ENCODE measurements around the gene RBM22. TPM values are rescaled to one million over a fixed set of nuclear protein-coding genes. Genes with fewer than 3 reads are reported as not detected.

RBM22 gene
- total and polyA plus RNA-seq, 10 of the 15 experiments (the other 5 are each of a cell fraction or from before 2014, with no cell fraction given): 26.3 to 66.4 (median 43.0) TPM

DNA sequence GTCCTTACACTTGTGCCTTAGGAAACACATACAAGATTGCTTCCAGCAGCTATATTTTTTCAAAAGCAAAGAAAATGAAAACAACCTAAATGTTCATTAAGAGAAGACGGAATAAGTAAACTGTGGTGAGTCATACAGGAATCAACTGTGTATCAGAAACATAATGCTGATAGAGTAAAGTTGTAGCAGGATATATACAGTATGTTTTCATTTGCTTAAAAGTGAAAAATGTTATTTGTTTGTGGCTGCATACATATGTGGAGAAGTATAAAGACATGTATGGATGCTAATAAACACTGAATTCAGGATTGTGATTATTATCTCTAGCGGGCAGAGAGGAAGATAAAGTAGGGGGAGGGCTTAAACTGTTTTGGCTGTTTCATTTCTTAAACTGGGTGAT is 49.6 kb upstream of the RBM22 start:
- in situ Hi-C loops (cut with MboI): no loop called here
- H2AFZ ChIP-seq (ENCODE audit: control insufficient read depth, low read depth, low read length): no peak overlapping the region
- peak overlapping the region; percentile 21; the same call in 1 of the 2 replicates for H3K4me2 ChIP-seq (ENCODE audit: control insufficient read depth, insufficient read depth)
- peaks cover 3% of the 10 kb centered on the region for H3K9me3 ChIP-seq (replicated peaks; ENCODE audit: control insufficient read depth, insufficient read depth, low read length)
- ChIA-PET SMC1A (ENCODE audit: uncharacterized antibody, unreplicated experiment) (interaction anchor here (0.7 to 2.6 kb wide), 7 partner anchors 9 to 190 kb away, joined by 3 to 25 read pairs (median 5); partner anchors contain the start of genes DCTN4 and IRGM), RAD21 (ENCODE audit: unreplicated experiment) (interaction anchor here (0.7 kb wide), 1 partner anchor 842 kb away, joined by 3 read pairs; no protein-coding TSS in a partner anchor), CTCF (interaction anchor here (0.8 to 3.0 kb wide), 5 partner anchors 9 to 50 kb away, joined by 4 to 20 read pairs (median 5); partner anchors contain the start of gene RBM22), POLR2A (interaction anchor here (0.7 to 1.0 kb wide), 4 partner anchors 9 to 341 kb away, joined by 3 to 7 read pairs (median 4); partner anchors contain the start of gene DCTN4)
- no peak for DNase-seq (ENCODE audit: low read depth, low spot score)
- no TSS peak for BruUV-seq (replicated peaks)
- no peak overlapping the region for H3K27ac ChIP-seq (ENCODE audit: control insufficient read depth, insufficient read depth)
- intact Hi-C loops (cut with micrococcal nuclease; ENCODE audit: unreplicated experiment): no loop called here
- no peaks in the 10 kb centered on the region for H4K20me1 ChIP-seq (ENCODE audit: control insufficient read depth, insufficient read depth)
- no peaks in the 10 kb centered on the region for H3K27me3 ChIP-seq (replicated peaks in 1 of 2; ENCODE audit: control insufficient read depth in 2 of 2, insufficient read depth in 2 of 2, low read length in 1 of 2)
- FAIRE-seq: no peak
- H3K36me3 ChIP-seq (ENCODE audit: control insufficient read depth in 2 of 2, insufficient read depth in 2 of 2, low read length in 1 of 2): peaks cover 4 to 9% of the 10 kb centered on the region in 2 experiments; a peak in 3 of 4 replicates
- no peak overlapping the region for H3K4me3 ChIP-seq
- ATAC-seq: peak; percentile 60
- 98% methylated on average over 2 of the region's 2 CpGs for WGBS (ENCODE audit: insufficient coverage, insufficient replicate concordance, low lambda C conversion rate, missing lambda C conversion rate)
- no peaks in the 10 kb centered on the region; the same call in 1 of the 2 replicates for H3K4me1 ChIP-seq (ENCODE audit: control insufficient read depth, insufficient read depth, low read length)
- H3K79me2 ChIP-seq (ENCODE audit: control insufficient read depth, insufficient read depth, low read length): peaks cover 25% of the 10 kb centered on the region
- no peak overlapping the region for H3K9ac ChIP-seq (ENCODE audit: control insufficient read depth, insufficient read depth, low read length)
- TF ChIP-seq, protein P1, sequence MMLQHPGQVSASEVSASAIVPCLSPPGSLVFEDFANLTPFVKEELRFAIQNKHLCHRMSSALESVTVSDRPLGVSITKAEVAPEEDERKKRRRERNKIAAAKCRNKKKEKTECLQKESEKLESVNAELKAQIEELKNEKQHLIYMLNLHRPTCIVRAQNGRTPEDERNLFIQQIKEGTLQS (IDR thresholded peaks at IDR 0.05; ENCODE audit: borderline replicate concordance, extremely low read depth, low read depth, low read length): no peak
- TF ChIP-seq MTA2 (IDR thresholded peaks at IDR 0.05; ENCODE audit: low read depth): no peak
- no peak for TF ChIP-seq CTCF (IDR thresholded peaks at IDR 0.05 in 2 of 3, conservative IDR thresholded peaks at IDR 0.05 in 1 of 3; ENCODE audit: control insufficient read depth in 2 of 3, extremely low read depth in 1 of 3, insufficient read depth in 1 of 3, low read depth in 3 of 3, low read length in 3 of 3)
- no peak for TF ChIP-seq MEF2B (IDR thresholded peaks at IDR 0.05; ENCODE audit: partially characterized antibody, poor library complexity, severe bottlenecking)
- TF ChIP-seq TCF7 (IDR thresholded peaks at IDR 0.05; ENCODE audit: borderline replicate concordance): no peak
- TF ChIP-seq, protein P2, sequence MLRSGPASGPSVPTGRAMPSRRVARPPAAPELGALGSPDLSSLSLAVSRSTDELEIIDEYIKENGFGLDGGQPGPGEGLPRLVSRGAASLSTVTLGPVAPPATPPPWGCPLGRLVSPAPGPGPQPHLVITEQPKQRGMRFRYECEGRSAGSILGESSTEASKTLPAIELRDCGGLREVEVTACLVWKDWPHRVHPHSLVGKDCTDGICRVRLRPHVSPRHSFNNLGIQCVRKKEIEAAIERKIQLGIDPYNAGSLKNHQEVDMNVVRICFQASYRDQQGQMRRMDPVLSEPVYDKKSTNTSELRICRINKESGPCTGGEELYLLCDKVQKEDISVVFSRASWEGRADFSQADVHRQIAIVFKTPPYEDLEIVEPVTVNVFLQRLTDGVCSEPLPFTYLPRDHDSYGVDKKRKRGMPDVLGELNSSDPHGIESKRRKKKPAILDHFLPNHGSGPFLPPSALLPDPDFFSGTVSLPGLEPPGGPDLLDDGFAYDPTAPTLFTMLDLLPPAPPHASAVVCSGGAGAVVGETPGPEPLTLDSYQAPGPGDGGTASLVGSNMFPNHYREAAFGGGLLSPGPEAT (IDR thresholded peaks at IDR 0.05; ENCODE audit: low read depth): no peak
- TF ChIP-seq, protein P3, sequence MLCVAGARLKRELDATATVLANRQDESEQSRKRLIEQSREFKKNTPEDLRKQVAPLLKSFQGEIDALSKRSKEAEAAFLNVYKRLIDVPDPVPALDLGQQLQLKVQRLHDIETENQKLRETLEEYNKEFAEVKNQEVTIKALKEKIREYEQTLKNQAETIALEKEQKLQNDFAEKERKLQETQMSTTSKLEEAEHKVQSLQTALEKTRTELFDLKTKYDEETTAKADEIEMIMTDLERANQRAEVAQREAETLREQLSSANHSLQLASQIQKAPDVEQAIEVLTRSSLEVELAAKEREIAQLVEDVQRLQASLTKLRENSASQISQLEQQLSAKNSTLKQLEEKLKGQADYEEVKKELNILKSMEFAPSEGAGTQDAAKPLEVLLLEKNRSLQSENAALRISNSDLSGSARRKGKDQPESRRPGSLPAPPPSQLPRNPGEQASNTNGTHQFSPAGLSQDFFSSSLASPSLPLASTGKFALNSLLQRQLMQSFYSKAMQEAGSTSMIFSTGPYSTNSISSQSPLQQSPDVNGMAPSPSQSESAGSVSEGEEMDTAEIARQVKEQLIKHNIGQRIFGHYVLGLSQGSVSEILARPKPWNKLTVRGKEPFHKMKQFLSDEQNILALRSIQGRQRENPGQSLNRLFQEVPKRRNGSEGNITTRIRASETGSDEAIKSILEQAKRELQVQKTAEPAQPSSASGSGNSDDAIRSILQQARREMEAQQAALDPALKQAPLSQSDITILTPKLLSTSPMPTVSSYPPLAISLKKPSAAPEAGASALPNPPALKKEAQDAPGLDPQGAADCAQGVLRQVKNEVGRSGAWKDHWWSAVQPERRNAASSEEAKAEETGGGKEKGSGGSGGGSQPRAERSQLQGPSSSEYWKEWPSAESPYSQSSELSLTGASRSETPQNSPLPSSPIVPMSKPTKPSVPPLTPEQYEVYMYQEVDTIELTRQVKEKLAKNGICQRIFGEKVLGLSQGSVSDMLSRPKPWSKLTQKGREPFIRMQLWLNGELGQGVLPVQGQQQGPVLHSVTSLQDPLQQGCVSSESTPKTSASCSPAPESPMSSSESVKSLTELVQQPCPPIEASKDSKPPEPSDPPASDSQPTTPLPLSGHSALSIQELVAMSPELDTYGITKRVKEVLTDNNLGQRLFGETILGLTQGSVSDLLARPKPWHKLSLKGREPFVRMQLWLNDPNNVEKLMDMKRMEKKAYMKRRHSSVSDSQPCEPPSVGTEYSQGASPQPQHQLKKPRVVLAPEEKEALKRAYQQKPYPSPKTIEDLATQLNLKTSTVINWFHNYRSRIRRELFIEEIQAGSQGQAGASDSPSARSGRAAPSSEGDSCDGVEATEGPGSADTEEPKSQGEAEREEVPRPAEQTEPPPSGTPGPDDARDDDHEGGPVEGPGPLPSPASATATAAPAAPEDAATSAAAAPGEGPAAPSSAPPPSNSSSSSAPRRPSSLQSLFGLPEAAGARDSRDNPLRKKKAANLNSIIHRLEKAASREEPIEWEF (IDR thresholded peaks at IDR 0.05; ENCODE audit: insufficient replicate concordance, low read depth, low read length): no peak
- no peak for TF ChIP-seq FOXK2 (IDR thresholded peaks at IDR 0.05)
- TF ChIP-seq MAX (IDR thresholded peaks at IDR 0.05; ENCODE audit: low read depth, low read length): no peak
- no peak for TF ChIP-seq SMARCA5 (IDR thresholded peaks at IDR 0.05)
- TF ChIP-seq POLR2AphosphoS5 (IDR thresholded peaks at IDR 0.05; ENCODE audit: low read length): no peak
- no peak for TF ChIP-seq TBL1XR1 (IDR thresholded peaks at IDR 0.05; ENCODE audit: low read depth, low read length)
- TF ChIP-seq SRF (IDR thresholded peaks at IDR 0.05; ENCODE audit: low read depth in 2 of 2, low read length in 2 of 2): no peak
- TF ChIP-seq POLR2A (IDR thresholded peaks at IDR 0.05; ENCODE audit: low read depth, low read length): no peak
- no peak for TF ChIP-seq MTA3 (IDR thresholded peaks at IDR 0.05; ENCODE audit: borderline replicate concordance, low read length)
